Measurements from ENCODE around the gene TUBGCP3.
A peak's percentile ranks its signal among the peaks of the same experiment; 100 is the strongest.

The TUBGCP3 gene

GRCh38 chr13:112601371-112601770, 13.4 kb upstream of the TUBGCP3 start:
- Histone ChIP-seq H3K4me2 (no peak overlapping the region; the same call in 1 of the 2 replicates), H3K9me3 (no peaks in the 10 kb centered on the region), H3K4me3 (no peak overlapping the region), H3K27me3 (no peaks in the 10 kb centered on the region), H3K4me1 (peaks cover 24% of the 10 kb centered on the region), H3K27ac (no peak overlapping the region), H3K9ac (no peak overlapping the region), H4K20me1 (no peaks in the 10 kb centered on the region), H3K36me3 (no peaks in the 10 kb centered on the region)
- no peak for TF ChIP-seq Cebpa-rat (IDR thresholded peaks at IDR 0.05)

GRCh38 chr13:112596235-112596634, 8.3 kb upstream of the TUBGCP3 start:
- no peak overlapping the region for H3K4me3 ChIP-seq
- H3K27me3 ChIP-seq, result no peaks in the 10 kb centered on the region
- TF ChIP-seq Cebpa-rat (IDR thresholded peaks at IDR 0.05), result no peak
- peaks cover 5% of the 10 kb centered on the region; the same call in 1 of the 2 replicates for H3K9me3 ChIP-seq
- no peaks in the 10 kb centered on the region for H3K36me3 ChIP-seq
- H4K20me1 ChIP-seq, result no peaks in the 10 kb centered on the region
- no peak overlapping the region for H3K27ac ChIP-seq
- no peak overlapping the region for H3K4me2 ChIP-seq
- no peak overlapping the region for H3K9ac ChIP-seq
- no peaks in the 10 kb centered on the region for H3K4me1 ChIP-seq

GRCh38 chr13:112592647-112593046, 4.7 kb upstream of the TUBGCP3 start:
- H4K20me1 ChIP-seq, result no peaks in the 10 kb centered on the region
- H3K4me3 ChIP-seq, result no peak overlapping the region
- no peaks in the 10 kb centered on the region for H3K27me3 ChIP-seq
- TF ChIP-seq Cebpa-rat (IDR thresholded peaks at IDR 0.05), result no peak
- no peak overlapping the region for H3K9ac ChIP-seq
- H3K4me2 ChIP-seq, result no peak overlapping the region
- no peaks in the 10 kb centered on the region for H3K36me3 ChIP-seq
- H3K9me3 ChIP-seq, result peaks cover 8% of the 10 kb centered on the region; the same call in 1 of the 2 replicates
- H3K4me1 ChIP-seq, result peaks cover 9% of the 10 kb centered on the region
- H3K27ac ChIP-seq, result no peak overlapping the region

- H3K9ac ChIP-seq, result no peak overlapping the region
- no peaks in the 10 kb centered on the region for H4K20me1 ChIP-seq
- H3K9me3 ChIP-seq, result peaks cover 8% of the 10 kb centered on the region; the same call in 1 of the 2 replicates
- peaks cover 9% of the 10 kb centered on the region for H3K4me1 ChIP-seq
- H3K27me3 ChIP-seq, result no peaks in the 10 kb centered on the region
- no peak overlapping the region for H3K27ac ChIP-seq
- H3K4me2 ChIP-seq, result no peak overlapping the region
- no peaks in the 10 kb centered on the region for H3K36me3 ChIP-seq
- no peak for TF ChIP-seq Cebpa-rat (IDR thresholded peaks at IDR 0.05)
- no peak overlapping the region for H3K4me3 ChIP-seq
Observed at GRCh38 chr13:112592181-112592580, 4.2 kb upstream of the TUBGCP3 start.

- H3K27me3 ChIP-seq, result no peaks in the 10 kb centered on the region
- H3K9me3 ChIP-seq, result peaks cover 3% of the 10 kb centered on the region; the same call in 1 of the 2 replicates
- TF ChIP-seq Cebpa-rat (IDR thresholded peaks at IDR 0.05), result 0 out of 2 replicates have a peak, but pooled peaks have one; percentile 29
- peak overlapping the region; percentile 98 for H3K9ac ChIP-seq
- H3K36me3 ChIP-seq, result 0 out of 2 replicates have a peak, but pooled peaks cover 8% of the 10 kb centered on the region
- peak overlapping the region; percentile 98 for H3K4me3 ChIP-seq
- H3K4me1 ChIP-seq, result peaks cover 43% of the 10 kb centered on the region
- peak overlapping the region; percentile 98 for H3K27ac ChIP-seq
- H4K20me1 ChIP-seq, result no peaks in the 10 kb centered on the region
- peak overlapping the region; percentile 74 for H3K4me2 ChIP-seq
Observed at GRCh38 chr13:112588490-112589297, 741 bp upstream of the TUBGCP3 start.

- H3K36me3 ChIP-seq, result peaks cover 13% of the 10 kb centered on the region; the same call in 1 of the 2 replicates
- H3K27me3 ChIP-seq, result no peaks in the 10 kb centered on the region
- no peaks in the 10 kb centered on the region; the same call in 1 of the 2 replicates for H4K20me1 ChIP-seq
- peak overlapping the region; percentile 74 for H3K4me2 ChIP-seq
- H3K9me3 ChIP-seq, result peaks cover 3% of the 10 kb centered on the region; the same call in 1 of the 2 replicates
- peaks cover 57% of the 10 kb centered on the region for H3K4me1 ChIP-seq
- peak overlapping the region; percentile 98 for H3K4me3 ChIP-seq
- no peak for TF ChIP-seq Cebpa-rat (IDR thresholded peaks at IDR 0.05)
- H3K9ac ChIP-seq, result peak overlapping the region; percentile 98
- H3K27ac ChIP-seq, result peak overlapping the region; percentile 98
Observed at GRCh38 chr13:112587212-112587763, 665 bp downstream of the TUBGCP3 start.

GRCh38 chr13:112586334-112586960, 1.5 kb downstream of the TUBGCP3 start:
- H3K36me3 ChIP-seq, result peaks cover 21% of the 10 kb centered on the region; the same call in 1 of the 2 replicates
- no peak overlapping the region for H3K27ac ChIP-seq
- H3K4me3 ChIP-seq, result peak overlapping the region; percentile 98

GRCh38 chr13:112583592-112584277, 4.2 kb downstream of the TUBGCP3 start:
- no peak for TF ChIP-seq Cebpa-rat (IDR thresholded peaks at IDR 0.05)
- H3K36me3 ChIP-seq, result peaks cover 36% of the 10 kb centered on the region
- H3K4me1 ChIP-seq, result peaks cover 56% of the 10 kb centered on the region
- H3K4me2 ChIP-seq, result peak overlapping the region; percentile 76
- H3K9ac ChIP-seq, result peak overlapping the region; percentile 52
- H3K27me3 ChIP-seq, result no peaks in the 10 kb centered on the region
- peak overlapping the region; percentile 73 for H3K27ac ChIP-seq
- H4K20me1 ChIP-seq, result peaks cover 32% of the 10 kb centered on the region
- H3K4me3 ChIP-seq, result peak overlapping the region; percentile 37; the same call in 1 of the 2 replicates
- H3K9me3 ChIP-seq, result peaks cover 16% of the 10 kb centered on the region

More at GRCh38 chr13:112586334-112586960, 1.5 kb downstream of the TUBGCP3 start:
- TF ChIP-seq Cebpa-rat (IDR thresholded peaks at IDR 0.05), result no peak
- H3K4me2 ChIP-seq, result peak overlapping the region; percentile 74
- H4K20me1 ChIP-seq, result peaks cover 5% of the 10 kb centered on the region; the same call in 1 of the 2 replicates
- H3K27me3 ChIP-seq, result no peaks in the 10 kb centered on the region
- peak overlapping the region; percentile 98; the same call in 1 of the 2 replicates for H3K9ac ChIP-seq
- H3K4me1 ChIP-seq, result peaks cover 59% of the 10 kb centered on the region
- peaks cover 3% of the 10 kb centered on the region; the same call in 1 of the 2 replicates for H3K9me3 ChIP-seq

- H3K9ac ChIP-seq, result no peak overlapping the region
- no peak overlapping the region for H3K4me3 ChIP-seq
- H4K20me1 ChIP-seq, result peaks cover 34% of the 10 kb centered on the region
- no peaks in the 10 kb centered on the region for H3K27me3 ChIP-seq
- peak overlapping the region; percentile 76 for H3K4me2 ChIP-seq
- peak overlapping the region; percentile 73; the same call in 1 of the 2 replicates for H3K27ac ChIP-seq
- no peak for TF ChIP-seq Cebpa-rat (IDR thresholded peaks at IDR 0.05)
- H3K9me3 ChIP-seq, result peaks cover 29% of the 10 kb centered on the region
- peaks cover 45% of the 10 kb centered on the region for H3K36me3 ChIP-seq
- H3K4me1 ChIP-seq, result peaks cover 50% of the 10 kb centered on the region
Observed at GRCh38 chr13:112582263-112582662, 5.7 kb downstream of the TUBGCP3 start.
